GM18870 (cell line): ENCODE measurements around the gene GALM.
"Not testable (repeated sequence)": the region's sequence is repeated elsewhere in the genome, so short reads cannot be mapped to it uniquely, and the experiment has no call there.

Experiments
- ATAC-seq: cut with Tn5 transposase; IDR thresholded peaks from one replicate; pipeline ENCODE4 v1.9.1; 2021; ENCODE audit warnings: moderate library complexity; ENCODE audit not compliant: unreplicated experiment

GALM gene

GRCh38 chr2:38755891-38756290 is 90.0 kb downstream of the GALM start:
- ATAC-seq, result not testable (repeated sequence)

- no peak for ATAC-seq
Observed at GRCh38 chr2:38763228-38763627, 97.3 kb downstream of the GALM start.

GRCh38 chr2:38763728-38764127 is 97.8 kb downstream of the GALM start:
- ATAC-seq, result no peak

GRCh38 chr2:38765149-38765548 is 99.2 kb downstream of the GALM start:
- ATAC-seq, result no peak

GRCh38 chr2:38765551-38765950 is 99.6 kb downstream of the GALM start:
- no peak for ATAC-seq

GRCh38 chr2:38771632-38772031 is 105.7 kb downstream of the GALM start:
- ATAC-seq, result no peak

GRCh38 chr2:38775097-38775920 is 109.4 kb downstream of the GALM start:
- no peak for ATAC-seq

GRCh38 chr2:38775921-38776225 is 110.0 kb downstream of the GALM start:
- ATAC-seq, result no peak

- no peak for ATAC-seq
Observed at GRCh38 chr2:38776531-38776930, 110.6 kb downstream of the GALM start.

GRCh38 chr2:38778687-38779082 is 112.8 kb downstream of the GALM start:
- no peak for ATAC-seq

GRCh38 chr2:38783586-38783985 is 117.7 kb downstream of the GALM start:
- ATAC-seq, result no peak
